ENCODE measurements around the gene MCUB.

DNA sequence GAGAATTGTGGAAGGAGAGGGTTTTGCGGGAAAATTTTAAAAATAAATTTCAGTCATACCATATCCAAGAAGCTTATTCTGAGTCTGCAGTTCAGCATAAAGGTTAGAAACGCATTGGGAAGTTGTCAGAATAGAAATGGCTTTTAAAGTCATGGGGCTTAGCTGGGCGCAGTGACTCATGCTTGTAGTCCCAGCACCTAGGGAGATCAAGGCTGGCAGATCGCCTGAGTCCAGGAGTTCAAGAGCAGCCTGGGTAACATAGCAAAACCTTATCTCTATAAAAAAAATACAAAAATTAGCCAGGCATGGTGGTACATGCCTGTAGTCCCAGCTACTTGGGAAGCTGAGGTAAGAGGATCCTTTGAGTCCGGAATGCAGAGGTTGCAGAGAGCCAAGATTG is 173.7 kb downstream of the MCUB start:
- TF ChIP-seq GATA2 (IDR thresholded peaks at IDR 0.05; ENCODE audit: low read depth, low read length) (no peak), GATA3 (IDR thresholded peaks at IDR 0.05; ENCODE audit: low read depth, low read length) (no peak)
